ENCODE data around the gene NLRC3. TPM values are rescaled to one million over a fixed set of nuclear protein-coding genes. Genes with fewer than 3 reads are reported as not detected.
"Not testable (repeated sequence)": the region's sequence is repeated elsewhere in the genome, so short reads cannot be mapped to it uniquely, and the experiment has no call there.

NLRC3 gene
- total RNA-seq, 6 experiments from 2014 or later, result 0.53 to 1.2 (median 0.64) TPM

- Histone ChIP-seq H3K36me3 (no peaks in the 10 kb centered on the region), H3K9me3 (no peaks in the 10 kb centered on the region), H3K4me1 (peaks cover 0 to 37% (median 5%) of the 10 kb centered on the region in 4 donors), H3K4me3 (peak overlapping the region in 2 of 3 donors; percentile 91 to 96), H3K27ac (peak overlapping the region in 2 of 3 donors; percentile 24 to 85), H3K27me3 (no peaks in the 10 kb centered on the region)
- ATAC-seq (peak; percentile 29 to 50 (median 43)), DNase-seq (peak in 1 of 3 donors; percentile 68)
- WGBS (ENCODE audit: insufficient coverage, low coverage, low lambda C conversion rate, missing lambda C conversion rate), result 33% methylated on average over 14 of the region's 14 CpGs
- intact Hi-C loops (cut with DNase I), result no loop called here
- TF ChIP-seq POLR2A (IDR thresholded peaks at IDR 0.05) (no peak), CTCF (IDR thresholded peaks at IDR 0.05) (no peak)
These were observed 32.9 kb upstream of the NLRC3 start for GRCh38 chr16:3609895-3610697.

GRCh38 chr16:3608976-3609375, 31.8 kb upstream of the NLRC3 start:
- ATAC-seq; DNase-seq; H3K27me3 ChIP-seq; H3K27ac ChIP-seq; H3K9me3 ChIP-seq; intact Hi-C loops (cut with DNase I); H3K4me3 ChIP-seq; H3K36me3 ChIP-seq: not testable (repeated sequence)
- WGBS (ENCODE audit: insufficient coverage, low coverage, low lambda C conversion rate, missing lambda C conversion rate), result 92% methylated on average over 13 of the region's 13 CpGs
- H3K4me1 ChIP-seq, result peaks cover 0 to 37% (median 5%) of the 10 kb centered on the region in 4 donors

DNA sequence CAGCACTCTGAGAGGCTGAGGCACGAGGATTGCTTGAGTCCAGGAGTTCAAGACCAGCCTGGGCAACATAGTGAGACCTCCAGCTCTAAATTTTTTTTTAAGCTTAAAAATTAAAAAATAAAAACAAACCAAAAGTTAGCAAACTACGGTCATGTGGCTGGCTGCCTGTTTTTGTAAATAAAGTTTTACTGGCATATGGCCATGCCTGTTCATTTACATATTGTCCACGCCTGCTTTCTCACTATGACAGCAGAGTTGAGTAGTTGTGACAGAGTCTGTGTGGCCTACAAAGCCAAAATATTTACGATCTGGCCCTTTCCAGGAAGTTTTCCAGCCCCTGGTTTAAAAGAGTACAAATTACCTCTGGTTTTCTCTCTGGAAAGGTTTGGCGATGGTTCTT, 30.9 kb upstream of the NLRC3 start:
- no peaks in the 10 kb centered on the region for H3K27me3 ChIP-seq
- no peaks in the 10 kb centered on the region for H3K36me3 ChIP-seq
- WGBS (ENCODE audit: insufficient coverage, low coverage, low lambda C conversion rate, missing lambda C conversion rate), result 31% methylated on average over 5 of the region's 5 CpGs
- ATAC-seq (peak in 2 of 4 donors; percentile 6 to 13), DNase-seq (no peak)
- H3K9me3 ChIP-seq, result no peaks in the 10 kb centered on the region
- peak overlapping the region in 2 of 3 donors; percentile 28 to 59 for H3K27ac ChIP-seq
- TF ChIP-seq POLR2A (IDR thresholded peaks at IDR 0.05), result no peak
- TF ChIP-seq CTCF (IDR thresholded peaks at IDR 0.05), result no peak
- H3K4me1 ChIP-seq, result peaks cover 0 to 37% (median 5%) of the 10 kb centered on the region in 4 donors
- intact Hi-C loops (cut with DNase I), result no loop called here
- H3K4me3 ChIP-seq, result no peak overlapping the region

DNA sequence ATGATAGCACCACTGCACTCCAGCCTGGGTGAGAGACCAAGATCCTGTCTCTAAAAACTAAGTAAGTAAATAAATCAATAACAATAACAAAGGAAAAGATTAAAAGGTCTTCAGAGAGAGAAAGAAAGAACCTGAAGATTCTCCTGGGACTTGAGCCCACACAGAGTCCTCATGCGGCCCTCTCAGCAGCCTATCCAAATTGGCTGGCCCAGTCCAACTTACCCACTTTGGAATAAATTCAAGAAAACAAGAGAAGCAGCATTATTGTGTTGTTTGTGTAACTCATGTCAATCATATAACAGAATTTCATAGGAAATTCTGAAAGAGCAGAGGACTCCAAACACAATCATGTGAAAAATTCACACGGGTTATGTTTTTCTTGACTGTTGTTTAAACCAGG, 30.4 kb upstream of the NLRC3 start:
- Histone ChIP-seq H3K27me3 (no peaks in the 10 kb centered on the region), H3K36me3 (no peaks in the 10 kb centered on the region), H3K4me3 (no peak overlapping the region), H3K4me1 (peaks cover 0 to 37% (median 5%) of the 10 kb centered on the region in 4 donors), H3K27ac (no peak overlapping the region), H3K9me3 (no peaks in the 10 kb centered on the region)
- DNase-seq, result no peak
- TF ChIP-seq POLR2A (IDR thresholded peaks at IDR 0.05) (no peak), CTCF (IDR thresholded peaks at IDR 0.05) (no peak)
- intact Hi-C loops (cut with DNase I), result no loop called here
- ATAC-seq, result no peak
- 90% methylated on average over 2 of the region's 2 CpGs for WGBS (ENCODE audit: insufficient coverage, low coverage, low lambda C conversion rate, missing lambda C conversion rate)

- DNase-seq (no peak), ATAC-seq (no peak)
- H3K9me3 ChIP-seq, result no peaks in the 10 kb centered on the region
- intact Hi-C loops (cut with DNase I), result no loop called here
- no peak overlapping the region for H3K4me3 ChIP-seq
- H3K27me3 ChIP-seq, result no peaks in the 10 kb centered on the region
- H3K4me1 ChIP-seq, result peaks cover 0 to 32% (median 5%) of the 10 kb centered on the region in 4 donors
- H3K27ac ChIP-seq, result no peak overlapping the region
- TF ChIP-seq POLR2A (IDR thresholded peaks at IDR 0.05), result no peak
- no peak for TF ChIP-seq CTCF (IDR thresholded peaks at IDR 0.05)
- H3K36me3 ChIP-seq, result no peaks in the 10 kb centered on the region
- 88% methylated on average over 7 of the region's 7 CpGs for WGBS (ENCODE audit: insufficient coverage, low coverage, low lambda C conversion rate, missing lambda C conversion rate)
These were observed 30.0 kb upstream of the NLRC3 start for GRCh38 chr16:3607161-3607560.

Measured in right lobe of liver (tissue), 6 donors.